Medulla oblongata (tissue), 1 donor: ENCODE measurements around the gene ORMDL2.

ENCODE experiments used
- DNase-seq: peaks from one replicate; pipeline ENCODE4 v3.0.0-alpha.2; 2015; ENCODE audit errors: extremely low spot score

ORMDL2 gene, protein sequence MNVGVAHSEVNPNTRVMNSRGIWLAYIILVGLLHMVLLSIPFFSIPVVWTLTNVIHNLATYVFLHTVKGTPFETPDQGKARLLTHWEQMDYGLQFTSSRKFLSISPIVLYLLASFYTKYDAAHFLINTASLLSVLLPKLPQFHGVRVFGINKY

DNA sequence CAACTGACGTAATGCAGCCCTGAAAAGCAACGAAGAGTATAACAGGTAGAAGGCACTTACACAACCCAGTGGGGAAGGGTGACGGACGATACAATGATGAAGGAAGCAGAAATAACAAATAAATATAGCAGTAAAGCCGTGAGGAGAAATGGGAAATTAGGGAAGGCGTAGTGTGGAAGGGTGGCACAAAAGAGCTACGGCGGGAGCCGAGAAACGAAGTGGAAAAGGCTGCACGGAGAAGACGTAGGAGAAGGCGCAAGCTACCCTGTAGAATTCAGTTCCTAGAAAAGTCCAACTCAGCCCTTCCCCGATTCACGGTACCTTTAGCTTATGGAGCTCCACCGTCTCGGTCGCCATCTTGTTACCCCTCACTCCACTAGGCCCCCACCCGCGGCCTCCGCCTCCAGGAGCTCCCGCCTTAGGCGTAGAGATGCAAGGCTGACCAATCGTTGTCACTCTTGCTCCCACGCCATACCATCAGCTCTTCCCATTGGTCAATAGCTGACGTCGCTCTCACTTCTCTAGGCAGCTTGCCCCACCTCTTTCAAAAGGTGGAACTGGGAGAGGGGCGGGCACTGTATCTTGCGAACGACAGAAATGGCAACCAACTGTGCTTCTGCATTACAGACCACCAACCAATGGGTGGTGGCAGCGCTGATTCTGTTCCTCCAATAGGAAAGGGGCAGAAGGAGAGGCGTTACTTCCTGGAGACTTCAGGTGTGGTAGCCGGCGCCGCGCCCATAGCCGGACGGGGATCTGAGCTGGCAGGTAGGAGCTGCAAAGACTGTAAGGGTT is at the start of gene ORMDL2, which contains the start of gene SARNP:
TSS of gene ORMDL2 (plus strand) at position 697 of the 795 bp plus-strand sequence. CDS start 959 bp downstream, outside the sequence.
TSS of gene SARNP (minus strand) at position 380 of the 795 bp plus-strand sequence. CDS start at position 357, 23 bp downstream.
- DNase-seq = peak; percentile 100

DNA sequence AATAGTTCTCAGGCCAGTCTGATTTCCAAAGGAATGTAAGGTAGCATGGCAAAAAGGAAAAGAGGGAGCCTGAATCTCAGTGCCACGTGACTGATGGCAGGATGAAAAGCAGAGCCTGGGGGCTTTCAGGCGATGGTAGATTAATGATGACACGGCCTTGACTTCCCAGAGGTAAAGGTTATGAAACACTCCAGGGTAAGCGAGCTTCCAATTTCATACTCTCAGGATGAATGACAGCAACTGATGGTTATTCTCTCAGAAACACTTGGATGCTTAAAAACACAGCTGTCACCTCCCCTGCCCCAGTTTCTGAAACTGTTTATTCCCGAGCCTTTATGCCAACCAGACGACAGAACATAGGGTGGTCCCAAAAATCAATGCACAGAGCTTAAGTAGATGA is 46.1 kb upstream of the ORMDL2 start:
- no peak for DNase-seq

- DNase-seq = no peak
Measured at GRCh38 chr12:55777856-55778255, 40.0 kb upstream of the ORMDL2 start.

GRCh38 chr12:55780685-55781084 is 37.2 kb upstream of the ORMDL2 start:
- no peak for DNase-seq

- DNase-seq = no peak
Measured at GRCh38 chr12:55788546-55788945, 29.3 kb upstream of the ORMDL2 start.

DNA sequence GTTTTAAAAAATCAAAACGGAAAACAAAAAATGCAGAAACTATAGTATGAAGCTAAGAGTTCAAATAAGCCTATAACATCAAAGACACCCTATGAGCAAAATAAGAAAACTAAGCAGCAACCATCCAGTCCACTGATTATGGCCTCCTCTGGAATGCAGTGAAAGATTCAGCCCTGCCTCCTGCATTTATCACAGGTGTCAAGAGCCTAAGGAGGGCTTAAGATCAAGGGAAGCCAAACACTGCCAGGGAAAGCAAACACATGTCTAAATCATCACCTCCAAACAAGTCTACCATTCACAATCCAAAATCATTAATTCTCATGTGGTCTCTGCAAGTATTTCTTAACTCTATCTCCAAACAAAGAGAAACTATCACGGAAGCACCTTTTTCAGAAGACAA is 28.7 kb upstream of the ORMDL2 start:
- DNase-seq = no peak

DNA sequence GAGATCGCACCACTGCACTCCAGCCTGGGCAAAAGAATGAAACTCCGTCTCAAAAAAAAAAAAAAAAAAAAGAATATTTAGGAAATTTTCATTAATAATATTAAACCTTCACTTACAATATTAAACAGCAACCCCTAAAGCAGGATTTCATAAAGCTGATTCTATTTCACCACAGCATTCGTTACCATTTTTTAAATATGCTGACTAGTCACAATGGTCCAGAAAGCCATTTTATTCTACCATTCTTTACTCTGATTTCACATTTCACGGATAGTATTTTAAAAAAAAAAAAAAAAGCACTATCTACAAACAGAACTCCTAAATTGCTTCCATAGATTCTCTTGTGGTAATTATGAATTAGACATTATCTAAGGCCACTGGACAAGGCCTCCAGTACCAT is 27.9 kb upstream of the ORMDL2 start:
- DNase-seq = no peak

- DNase-seq = no peak
Measured at GRCh38 chr12:55795950-55796349, 21.9 kb upstream of the ORMDL2 start.

- DNase-seq = peak; percentile 60
Measured at GRCh38 chr12:55797068-55797467, 20.8 kb upstream of the ORMDL2 start.

GRCh38 chr12:55797550-55797949 is 20.3 kb upstream of the ORMDL2 start:
- no peak for DNase-seq

- no peak for DNase-seq
Measured at GRCh38 chr12:55806982-55807381, 10.9 kb upstream of the ORMDL2 start.

DNA sequence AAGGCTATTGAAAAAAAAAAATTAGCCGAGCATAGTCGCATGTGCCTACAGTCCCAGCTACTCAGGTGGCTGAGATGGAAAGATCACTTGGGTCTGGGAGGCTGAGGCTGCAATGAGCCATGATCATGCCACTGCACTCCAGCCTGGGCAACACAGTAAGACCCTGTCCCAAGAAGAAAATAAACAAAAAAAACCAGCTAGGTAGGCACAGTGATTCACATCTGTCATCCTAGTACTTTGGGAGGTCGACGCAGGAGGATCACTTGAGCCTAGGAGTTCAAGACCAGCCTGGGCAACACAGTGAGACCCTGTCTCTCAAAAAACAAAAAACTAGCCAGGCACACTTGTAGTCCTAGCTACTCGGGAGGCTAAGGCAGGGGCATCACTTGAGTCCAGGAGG is 8.6 kb upstream of the ORMDL2 start:
- no peak for DNase-seq

DNA sequence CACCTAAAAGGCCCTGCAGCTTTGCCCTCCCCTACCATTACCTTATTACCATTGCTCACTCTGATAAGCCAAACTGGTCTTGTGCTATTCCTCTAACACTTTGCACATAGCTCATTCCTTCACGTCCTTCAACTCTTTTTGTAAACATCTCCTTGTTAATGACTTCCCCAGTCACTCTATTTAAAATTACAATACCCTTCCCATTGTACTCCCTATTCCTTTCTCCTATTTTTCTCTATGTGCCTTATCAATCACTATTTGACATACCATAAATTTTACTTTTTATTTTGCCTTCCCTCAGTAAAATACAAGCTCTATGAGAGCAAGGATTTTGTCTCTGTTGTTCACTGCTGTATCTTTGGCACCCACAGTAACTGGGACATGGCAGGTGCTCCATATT is 5.8 kb upstream of the ORMDL2 start:
- DNase-seq = no peak

DNA sequence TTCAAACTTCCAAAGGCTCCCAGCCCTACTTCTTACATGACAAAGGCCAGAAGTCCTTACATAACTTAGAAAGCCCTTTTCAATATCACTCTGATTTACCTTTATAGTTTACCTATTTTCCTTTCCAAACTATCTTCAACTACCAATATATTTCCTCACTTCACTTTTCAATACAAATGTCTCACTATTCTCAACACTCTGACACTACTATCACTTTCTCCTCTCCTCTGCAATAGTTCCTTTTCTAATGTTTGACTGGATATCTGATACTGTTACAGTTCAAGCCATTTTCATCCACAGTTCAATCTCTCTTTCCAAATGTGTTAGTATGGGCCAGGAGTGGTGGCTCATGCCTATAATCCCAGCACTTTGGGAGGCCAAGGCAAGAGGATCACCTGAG is 3.6 kb upstream of the ORMDL2 start:
- DNase-seq = no peak

- no peak for DNase-seq
Measured at GRCh38 chr12:55815473-55815872, 2.4 kb upstream of the ORMDL2 start.

DNA sequence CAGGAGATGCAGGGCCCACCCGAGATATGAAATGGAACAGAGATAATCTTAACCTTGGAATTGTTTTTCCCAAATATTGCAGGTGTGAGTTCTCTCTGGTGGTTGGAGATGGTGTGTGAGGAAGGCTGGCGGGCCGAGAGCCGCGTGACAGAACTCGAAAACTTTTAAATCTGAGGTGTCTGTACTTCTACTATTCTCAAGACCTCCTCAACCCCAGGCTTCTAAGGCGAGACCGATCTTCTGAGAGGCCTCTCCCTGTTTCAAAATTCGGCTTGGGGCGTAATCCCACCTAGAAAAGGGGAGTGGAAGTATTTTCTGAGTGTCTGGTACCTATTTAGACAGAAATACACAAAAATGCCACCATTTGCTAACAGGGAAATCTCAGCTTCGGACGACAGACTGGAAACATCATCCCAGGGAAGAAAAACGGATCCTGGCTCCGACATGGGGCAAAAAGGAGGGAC is 928 bp upstream of the ORMDL2 start:
- no peak for DNase-seq

DNA sequence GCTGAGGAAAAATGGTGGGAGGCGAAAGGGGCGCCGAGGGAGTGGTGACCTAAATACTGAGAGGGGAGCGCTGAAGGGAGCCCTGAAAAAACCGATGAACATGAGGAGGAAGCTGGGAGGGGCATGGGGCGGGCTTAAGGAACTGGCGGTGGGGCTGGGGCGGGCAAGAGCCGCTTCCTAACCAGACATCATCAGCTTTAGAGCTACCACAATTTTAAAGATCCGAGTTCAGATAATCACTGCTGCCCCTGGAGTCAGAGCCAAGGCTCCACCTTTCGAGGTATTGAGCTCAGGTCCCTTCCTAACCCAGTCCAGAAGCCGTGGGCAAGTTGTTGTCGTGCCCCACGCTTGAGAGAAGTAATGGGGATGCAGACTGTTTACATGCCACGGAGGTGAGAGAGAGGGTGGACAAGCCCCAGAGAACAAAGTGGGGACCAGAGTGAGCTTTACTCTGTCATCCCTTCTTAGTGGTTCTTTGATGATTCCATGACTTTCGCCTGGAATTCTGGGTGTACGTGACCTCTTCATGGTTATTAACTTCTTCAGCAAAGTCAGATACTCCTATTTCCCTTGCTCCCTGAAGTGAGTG is 393 bp downstream of the ORMDL2 start:
- no peak for DNase-seq

GRCh38 chr12:55818886-55819285 is 1.0 kb downstream of the ORMDL2 start:
- no peak for DNase-seq

DNA sequence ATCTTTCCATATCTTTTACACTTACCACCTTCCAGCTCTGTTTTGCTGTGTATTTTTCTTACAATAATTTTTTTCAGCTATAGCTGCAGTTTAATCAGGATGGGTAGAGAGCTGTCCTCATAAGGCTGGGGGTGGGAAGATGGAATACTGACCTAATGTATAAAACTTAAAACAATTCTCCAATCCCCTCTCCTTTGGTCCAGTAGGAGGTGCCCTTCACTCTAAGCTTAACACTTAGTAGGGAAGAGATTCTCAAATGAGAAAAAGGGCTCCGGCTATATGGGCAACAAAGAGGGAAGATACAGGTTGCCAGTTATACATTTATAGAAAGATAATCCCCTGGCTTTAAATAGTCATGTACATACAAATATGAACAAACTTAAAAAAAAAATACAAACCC is 2.8 kb downstream of the ORMDL2 start:
- no peak for DNase-seq

- DNase-seq = no peak
Measured at GRCh38 chr12:55822228-55822627, 4.4 kb downstream of the ORMDL2 start.

DNA sequence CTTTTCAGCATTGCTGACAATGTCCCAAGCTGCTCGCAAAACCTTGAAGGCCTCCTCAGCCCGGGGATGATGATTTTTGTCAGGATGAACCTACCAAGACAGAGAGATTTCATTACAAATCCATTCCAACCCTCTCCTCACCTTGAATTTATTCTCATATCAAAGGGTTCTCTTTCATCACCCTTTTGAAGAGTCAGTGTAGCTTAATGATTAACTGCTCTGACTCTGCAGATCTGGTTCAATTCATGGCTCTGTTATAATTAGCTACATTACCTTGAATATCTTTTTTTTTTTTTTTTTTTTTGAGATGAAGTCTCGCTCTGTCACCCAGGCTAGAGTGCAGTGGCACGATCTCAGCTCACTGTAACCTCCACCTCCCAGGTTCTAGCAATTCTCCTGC is 5.6 kb downstream of the ORMDL2 start:
- no peak for DNase-seq

- no peak for DNase-seq
Measured at GRCh38 chr12:55824726-55825125, 6.9 kb downstream of the ORMDL2 start.

DNA sequence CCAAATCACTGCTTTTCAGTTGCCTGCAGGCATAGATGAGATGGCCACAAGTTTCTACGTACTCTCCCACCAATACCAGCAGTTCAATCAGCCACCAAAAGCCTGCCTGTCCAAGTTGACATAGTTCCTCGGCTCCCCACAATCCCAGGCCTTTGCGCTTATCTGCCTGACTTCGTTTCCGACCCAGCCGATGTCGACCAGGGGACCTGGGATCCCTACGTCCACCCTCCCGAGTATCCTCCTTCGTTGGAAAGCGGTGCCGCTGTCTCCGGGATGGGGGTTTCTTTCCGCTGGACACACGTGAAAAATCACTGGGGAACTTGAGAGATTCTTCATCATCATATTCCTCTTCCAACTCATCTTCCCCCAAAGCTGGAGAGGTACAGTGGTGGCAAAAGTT is 10.0 kb downstream of the ORMDL2 start:
- no peak for DNase-seq
